Hepatic stellate cell (primary cell): ENCODE data around the gene BNIP5.

Experiments
- DNase-seq: peaks from one replicate; pipeline ENCODE4 v3.0.0; 2011; ENCODE audit warnings: low spot score

BNIP5 gene

GRCh38 chr6:36323062-36323461, 13.6 kb downstream of the BNIP5 start:
- no peak for DNase-seq

DNA sequence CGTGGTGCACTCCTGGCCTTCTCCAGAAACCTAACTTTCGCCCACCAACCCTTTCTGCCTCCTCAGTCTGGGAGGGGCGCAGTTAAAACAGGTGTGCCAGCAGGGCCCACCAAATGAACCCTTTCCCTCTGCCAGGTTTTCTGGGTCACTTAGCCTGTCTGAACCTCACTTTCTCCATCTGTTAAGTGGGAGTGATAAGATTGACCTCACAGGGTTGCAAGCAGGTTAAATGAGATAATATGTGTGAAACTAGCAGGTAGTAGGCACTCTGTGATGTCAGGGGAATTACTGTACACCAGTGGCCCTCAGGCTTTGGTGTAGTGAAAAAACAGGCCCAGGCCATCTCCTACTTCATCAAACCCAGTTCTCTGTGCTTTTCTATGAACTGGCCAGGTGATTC, 14.1 kb downstream of the BNIP5 start:
- no peak for DNase-seq

DNA sequence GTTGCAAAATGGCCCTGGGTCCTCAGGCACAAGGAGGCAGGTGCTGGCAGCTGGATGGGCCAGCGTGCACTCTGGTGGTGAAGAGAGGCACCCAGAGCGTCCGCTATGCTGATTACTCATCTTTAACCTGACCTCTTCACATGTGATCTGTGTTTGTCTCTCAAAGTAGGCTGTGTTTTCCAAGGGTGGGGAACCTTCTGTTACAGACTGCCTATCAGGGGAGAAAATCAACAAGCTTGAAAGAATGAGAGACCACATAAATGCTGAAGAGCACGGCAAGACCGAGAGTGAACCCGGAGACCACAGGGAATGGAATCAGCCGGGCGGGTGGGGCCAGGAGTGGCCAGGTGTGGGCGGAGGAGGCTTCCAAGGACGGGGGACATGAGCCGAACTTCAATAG, 16.2 kb downstream of the BNIP5 start:
- no peak for DNase-seq

GRCh38 chr6:36319821-36320220, 16.9 kb downstream of the BNIP5 start:
- no peak for DNase-seq

DNA sequence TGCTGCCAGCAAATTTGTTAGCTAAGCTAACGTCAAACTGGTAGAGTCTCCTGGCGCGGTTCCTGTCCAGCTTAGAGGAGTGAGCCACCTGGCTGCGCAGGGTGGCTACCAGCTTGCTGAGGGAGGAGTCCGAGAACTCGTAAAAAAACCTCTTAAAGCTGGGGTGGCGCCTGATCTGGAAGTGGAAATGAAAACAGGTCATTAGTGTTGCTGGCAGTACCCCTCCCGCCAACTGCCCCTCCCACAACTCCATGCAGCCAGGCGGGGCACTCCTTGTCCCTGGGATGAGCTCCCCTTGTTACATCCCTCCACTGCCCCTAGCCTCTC, 17.3 kb downstream of the BNIP5 start:
- no peak for DNase-seq

DNA sequence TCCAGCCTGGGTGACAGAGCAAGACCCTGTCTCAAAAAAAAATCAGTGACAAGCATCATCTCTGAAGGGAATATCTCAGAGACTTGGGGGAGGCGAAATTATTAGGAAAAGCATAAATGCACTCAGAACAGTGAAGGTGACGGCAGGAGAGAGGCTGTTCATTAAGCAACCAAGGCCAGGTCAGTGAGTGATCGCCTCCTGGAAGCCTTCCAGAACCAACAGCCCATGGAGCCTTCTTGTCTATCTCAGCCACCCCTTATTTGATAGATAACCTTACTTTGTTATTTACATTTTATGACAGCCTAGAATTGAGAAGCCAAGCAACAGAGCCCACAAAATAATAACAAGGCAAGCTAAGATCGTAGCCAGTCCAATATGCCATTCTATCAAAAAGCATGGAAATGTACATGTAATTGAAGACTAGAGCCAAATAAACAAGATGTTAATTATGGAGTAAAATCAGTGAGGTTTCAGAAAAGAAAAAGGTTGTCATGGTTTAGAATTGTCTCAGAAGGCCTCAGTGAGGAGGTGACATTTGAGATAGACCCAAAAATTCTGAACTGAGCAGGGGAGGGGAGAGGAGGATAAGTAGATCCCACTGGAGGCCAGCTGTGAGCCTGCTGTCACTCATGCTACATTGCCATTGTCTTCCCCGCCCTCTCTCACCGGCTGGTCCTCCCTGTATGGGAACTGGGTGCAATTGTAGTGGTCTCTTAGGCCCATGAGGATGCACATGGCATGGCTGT, 17.8 kb downstream of the BNIP5 start:
- no peak for DNase-seq

GRCh38 chr6:36317623-36318022, 19.1 kb downstream of the BNIP5 start:
- no peak for DNase-seq

DNA sequence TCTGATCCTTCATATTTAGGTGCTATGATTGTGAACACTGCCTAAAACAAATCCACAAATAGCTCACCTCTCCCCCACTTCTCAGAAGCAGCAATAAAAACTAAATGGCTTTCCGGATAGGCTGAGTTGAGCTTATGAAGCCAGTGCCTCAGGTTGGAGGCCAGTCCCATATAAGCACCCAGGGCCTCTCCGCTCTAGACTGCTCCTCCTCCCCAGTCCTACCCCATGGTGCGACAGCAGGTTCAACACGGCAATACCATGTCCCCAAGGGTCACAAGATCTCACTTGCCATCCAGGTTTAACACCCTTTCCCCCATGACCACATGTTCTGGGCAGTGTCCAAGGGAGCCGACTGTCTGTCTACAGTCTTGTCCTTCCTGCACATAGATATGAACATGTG, 20.8 kb downstream of the BNIP5 start:
- DNase-seq = no peak

GRCh38 chr6:36314221-36315014, 22.3 kb downstream of the BNIP5 start:
- no peak for DNase-seq

GRCh38 chr6:36313649-36313936, 23.1 kb downstream of the BNIP5 start:
- DNase-seq = no peak

DNA sequence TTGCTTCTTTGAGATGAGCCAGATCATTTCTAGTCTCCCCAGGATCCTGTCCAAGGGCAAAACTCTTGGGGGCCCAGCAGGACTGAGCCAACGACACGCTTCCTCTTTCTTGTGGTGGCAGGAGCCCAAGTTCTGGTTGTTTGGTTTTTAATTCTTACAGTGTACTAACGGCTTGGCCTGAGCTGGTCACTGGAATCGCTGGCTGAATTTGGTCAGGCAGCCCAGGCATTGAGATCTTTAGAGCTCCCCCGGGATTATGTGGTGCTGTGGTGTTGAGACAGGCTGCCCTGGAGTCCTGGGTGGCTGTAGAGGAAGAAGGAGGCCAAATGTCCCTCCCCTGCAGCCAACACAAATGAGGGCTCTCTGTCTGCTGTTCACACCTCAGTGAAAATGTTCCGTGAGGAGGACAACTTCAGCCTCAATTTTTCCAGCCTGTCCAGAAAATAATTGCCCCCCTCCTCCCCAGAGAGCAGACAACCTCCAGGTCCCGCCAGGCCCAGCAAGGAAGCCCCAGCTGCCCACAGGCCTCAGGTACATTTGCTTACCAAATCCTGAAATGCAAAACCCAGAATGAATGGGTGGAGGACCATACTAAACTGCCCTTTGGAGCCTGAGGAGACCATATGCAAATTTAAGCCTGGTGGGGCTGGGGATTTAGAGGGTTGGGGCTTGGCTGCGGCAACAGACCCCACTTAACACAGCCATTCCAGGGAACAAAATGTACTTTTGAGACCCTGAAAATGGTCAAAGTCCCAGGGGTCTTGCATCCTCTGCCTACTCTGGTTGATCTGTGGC, 23.6 kb downstream of the BNIP5 start:
- DNase-seq = no peak

GRCh38 chr6:36309900-36310299, 26.8 kb downstream of the BNIP5 start:
- DNase-seq = no peak

DNA sequence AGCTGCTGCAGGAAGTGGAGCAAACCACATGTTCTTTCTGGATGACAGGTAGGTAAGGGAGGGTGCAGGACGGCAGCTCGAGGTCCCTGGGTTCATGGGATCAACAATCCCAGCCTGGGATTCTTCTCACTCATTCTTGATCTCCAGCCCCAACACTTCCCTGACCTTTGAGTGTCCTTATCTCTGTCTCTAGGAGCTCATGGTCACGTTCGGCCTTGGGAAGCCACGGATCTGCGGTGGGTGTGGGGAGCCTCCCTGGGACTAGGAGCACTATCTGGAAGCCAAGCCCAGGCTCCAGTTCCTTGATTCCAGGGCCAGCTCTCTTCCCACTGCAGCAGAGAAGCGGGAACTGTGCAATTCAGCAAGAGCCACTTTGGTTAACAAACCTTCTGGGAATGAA, 27.5 kb downstream of the BNIP5 start:
- DNase-seq = no peak

- no peak for DNase-seq
Measured at GRCh38 chr6:36308514-36308913, 28.2 kb downstream of the BNIP5 start.

- DNase-seq = no peak
Measured at GRCh38 chr6:36306375-36306774, 30.3 kb downstream of the BNIP5 start.

DNA sequence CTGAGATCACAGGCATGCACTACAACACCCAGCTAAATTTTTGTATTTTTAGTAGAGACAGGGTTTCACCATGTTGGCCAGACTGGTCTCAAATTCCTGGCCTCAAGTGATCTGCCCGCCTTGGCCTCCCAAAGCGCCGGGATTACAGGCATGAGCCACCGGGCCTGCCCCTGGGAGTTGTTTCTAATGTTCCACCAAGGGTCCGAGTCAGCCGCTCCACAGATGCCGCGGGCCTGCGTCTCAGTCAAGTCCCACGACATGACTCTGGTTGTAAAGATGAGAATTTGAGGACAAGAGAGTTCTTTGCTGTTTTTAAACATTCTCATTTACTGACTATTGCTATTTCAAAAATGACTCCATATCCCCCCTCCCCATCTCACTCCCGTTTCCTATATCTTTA, 30.8 kb downstream of the BNIP5 start:
- DNase-seq = no peak

DNA sequence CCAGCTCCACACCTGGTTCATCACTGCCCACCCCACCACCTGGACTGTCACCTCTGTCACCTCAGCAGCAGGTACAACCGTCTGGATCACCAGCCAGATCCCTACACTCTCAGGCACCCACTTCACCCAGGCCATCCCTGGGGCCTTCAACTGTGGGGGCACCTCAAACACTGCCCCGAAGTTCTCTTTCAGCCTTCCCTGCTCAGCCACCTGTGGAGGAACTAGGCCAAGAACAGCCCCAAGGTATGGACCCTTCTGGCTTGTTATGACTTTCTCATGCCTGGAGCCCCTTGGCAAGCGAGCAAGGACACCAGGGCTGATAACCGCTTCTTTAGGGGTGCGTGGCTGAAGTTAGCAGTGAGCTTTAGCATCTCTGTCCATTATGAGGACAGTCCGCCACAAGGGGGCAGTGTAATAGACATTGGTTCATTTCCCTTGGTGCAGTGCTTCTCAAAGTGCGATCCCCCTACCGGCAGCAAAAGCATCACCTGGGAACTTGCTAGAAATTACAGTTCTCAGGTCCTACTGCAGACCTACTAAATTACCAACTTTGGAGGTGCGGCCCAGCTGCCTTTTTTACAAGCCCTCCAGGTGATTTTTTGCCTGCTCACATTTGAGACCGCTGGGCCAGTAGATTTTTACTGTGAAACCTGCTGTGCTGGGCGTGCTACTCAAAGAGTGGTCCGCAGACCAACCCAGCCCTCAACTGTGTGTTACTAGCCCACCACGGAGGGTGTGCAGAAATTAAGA, 34.3 kb downstream of the BNIP5 start:
- peak; percentile 78 for DNase-seq

- no peak for DNase-seq
Measured at GRCh38 chr6:36301781-36302180, 34.9 kb downstream of the BNIP5 start.

- DNase-seq = peak; percentile 40
Measured at GRCh38 chr6:36301085-36301658, 35.5 kb downstream of the BNIP5 start.

- DNase-seq = no peak
Measured at GRCh38 chr6:36298027-36298426, 38.7 kb downstream of the BNIP5 start.

- DNase-seq = no peak
Measured at GRCh38 chr6:36297511-36297910, 39.2 kb downstream of the BNIP5 start.

- DNase-seq = no peak
Measured at GRCh38 chr6:36297051-36297450, 39.6 kb downstream of the BNIP5 start.
